ENCODE results near the gene BACE2.
"Not testable (repeated sequence)": the region's sequence is repeated elsewhere in the genome, so short reads cannot be mapped to it uniquely, and the experiment has no call there.

The BACE2 gene

DNA sequence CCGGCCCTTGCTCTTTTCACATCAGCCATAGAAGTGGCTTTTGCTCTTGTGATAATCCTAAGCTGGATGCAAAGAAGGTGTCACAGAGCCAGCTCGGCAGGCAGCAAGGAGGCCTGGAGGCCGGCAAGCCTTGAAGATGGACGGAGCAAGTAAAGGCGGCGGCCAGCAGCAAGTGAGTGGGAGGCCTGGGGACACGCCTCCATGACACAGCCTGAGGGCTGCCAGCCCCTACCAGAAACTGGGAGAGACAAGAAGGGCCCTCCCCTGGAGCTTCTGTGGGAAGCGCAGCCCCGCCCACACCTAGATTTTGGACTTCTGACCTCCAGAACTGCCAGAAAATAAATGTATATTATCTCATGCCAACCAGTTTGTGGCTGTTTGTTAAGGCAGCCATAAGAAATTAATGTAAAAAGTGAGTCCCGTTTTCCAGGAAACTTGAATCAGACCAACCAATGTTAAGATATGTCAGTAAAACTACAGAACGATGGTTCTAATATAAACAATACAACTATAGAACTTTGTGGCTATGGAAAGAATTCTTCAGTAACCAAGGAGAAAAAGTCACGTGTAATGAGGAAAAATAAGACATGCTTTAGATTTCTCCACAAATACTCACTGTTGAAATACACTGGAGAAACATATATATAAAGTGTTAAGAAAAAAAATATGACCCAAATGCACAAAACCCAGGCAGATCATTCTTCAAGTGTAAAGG lies 49.9 kb downstream of the BACE2 start:
- DNase-seq: no peak

DNA sequence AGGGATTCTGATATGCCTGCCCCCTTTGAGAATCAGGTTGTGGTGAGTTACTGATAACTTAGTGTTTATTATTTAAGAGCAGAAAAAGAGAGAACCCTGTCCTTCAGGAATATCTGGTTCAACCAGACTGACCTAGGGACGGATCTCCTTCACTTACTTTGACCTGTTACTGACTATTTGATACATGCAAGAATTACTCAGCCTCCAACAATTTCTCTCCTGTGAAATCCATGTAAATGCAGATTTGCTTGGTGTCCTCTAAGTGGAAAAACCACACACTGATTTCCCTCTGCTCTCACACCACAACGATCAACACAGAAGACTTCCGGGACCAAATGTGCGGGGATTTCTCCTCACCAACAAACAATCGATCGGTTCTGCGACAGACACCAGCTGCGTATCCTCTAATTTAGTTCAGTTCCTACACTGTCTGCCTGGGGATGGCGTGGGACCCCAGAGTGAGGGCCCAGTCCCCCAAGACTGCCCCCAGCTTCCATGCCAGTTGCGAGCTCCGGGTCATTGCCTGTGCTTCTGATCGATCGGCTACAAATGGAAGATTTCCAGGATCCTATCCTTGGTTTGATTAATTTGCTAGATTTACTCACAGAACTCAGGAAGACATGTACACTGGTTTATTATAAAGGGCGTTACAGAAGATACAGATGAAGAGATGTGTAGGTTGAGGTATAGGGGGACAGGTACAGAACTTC lies 51.7 kb downstream of the BACE2 start:
- DNase-seq: no peak

- no peak for DNase-seq
Measured at GRCh38 chr21:41220208-41220733, 52.3 kb downstream of the BACE2 start.

- DNase-seq: no peak
Measured at GRCh38 chr21:41222247-41223068, 54.5 kb downstream of the BACE2 start.

DNA sequence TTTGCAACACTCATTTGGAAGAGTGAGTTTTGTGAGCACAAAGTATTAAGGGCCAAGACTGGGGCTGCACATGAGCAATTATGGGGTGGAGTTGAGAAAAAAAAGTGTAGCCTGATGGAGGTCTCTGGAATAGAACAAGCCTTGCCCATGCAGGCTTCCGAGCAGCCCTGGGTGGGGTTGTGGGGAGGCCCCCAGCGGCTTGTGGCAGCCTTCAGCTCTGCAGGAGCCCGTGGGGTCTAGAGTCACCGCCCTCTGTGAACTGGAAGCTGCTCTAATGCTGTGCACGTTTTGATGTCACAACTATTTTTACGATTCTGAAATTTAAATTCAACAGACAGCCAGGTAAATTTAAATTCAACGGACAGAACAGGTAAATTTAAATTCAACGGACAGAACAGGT lies 58.9 kb downstream of the BACE2 start:
- no peak for DNase-seq

GRCh38 chr21:41227357-41228005 lies 59.5 kb downstream of the BACE2 start:
- no peak for DNase-seq

- DNase-seq: no peak
Measured at GRCh38 chr21:41228006-41228370, 60.0 kb downstream of the BACE2 start.

GRCh38 chr21:41228492-41228891 lies 60.5 kb downstream of the BACE2 start:
- DNase-seq: no peak

DNA sequence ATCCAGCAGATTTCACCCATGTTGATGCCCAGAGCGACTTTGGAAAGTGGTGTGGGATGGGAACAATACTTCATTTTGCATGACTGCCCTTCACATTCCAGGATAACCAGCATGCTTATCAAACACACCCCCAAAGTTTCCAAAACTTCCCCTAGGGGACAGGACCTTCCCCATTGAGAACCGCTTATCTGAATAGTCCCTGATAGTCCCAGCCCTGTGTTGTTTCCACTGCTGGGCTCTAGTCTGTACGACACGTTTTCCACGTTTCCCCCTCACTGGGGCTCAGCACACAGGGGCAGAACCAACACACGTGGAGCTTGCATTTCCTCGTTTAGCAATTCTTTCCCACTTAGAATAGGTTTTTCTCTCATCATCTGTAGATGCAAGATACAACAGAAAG lies 61.0 kb downstream of the BACE2 start:
- DNase-seq: no peak

DNA sequence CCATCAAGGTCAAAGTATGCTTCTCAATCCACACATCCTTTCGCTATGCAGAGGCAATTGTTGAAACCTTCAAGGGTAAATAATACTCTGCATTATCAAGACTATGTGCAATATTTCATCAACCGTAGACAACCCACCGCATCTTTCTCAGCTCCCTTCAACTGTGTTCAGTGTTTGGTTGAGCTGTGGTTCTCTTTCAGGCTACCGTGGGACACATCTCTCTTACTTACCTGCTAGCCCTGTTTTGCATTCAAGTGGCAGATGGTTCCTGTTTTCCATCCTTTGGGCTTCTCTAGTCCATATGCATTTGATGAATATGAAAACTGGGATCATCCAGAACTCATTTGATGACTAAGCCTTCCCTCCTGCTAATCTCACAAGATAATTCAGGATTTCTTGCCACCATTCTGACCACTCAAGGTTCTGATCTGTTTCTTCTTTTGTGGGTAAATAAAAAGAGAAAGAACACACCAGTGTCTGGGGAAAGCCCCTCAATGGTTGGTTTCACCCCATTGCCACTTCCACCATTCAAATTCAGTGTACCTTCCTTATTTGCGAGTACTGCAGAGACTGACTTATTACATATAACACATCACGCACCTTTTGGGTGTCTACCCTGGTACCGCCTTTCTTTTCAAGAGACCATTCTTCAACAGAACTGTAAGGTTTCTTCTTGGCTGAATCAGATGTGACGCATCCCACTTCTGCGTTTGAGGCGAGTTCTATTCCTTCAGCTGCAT lies 61.7 kb downstream of the BACE2 start:
- peak in 1 of 2 donors; percentile 14 for DNase-seq

GRCh38 chr21:41230497-41230896 lies 62.5 kb downstream of the BACE2 start:
- DNase-seq: no peak

DNA sequence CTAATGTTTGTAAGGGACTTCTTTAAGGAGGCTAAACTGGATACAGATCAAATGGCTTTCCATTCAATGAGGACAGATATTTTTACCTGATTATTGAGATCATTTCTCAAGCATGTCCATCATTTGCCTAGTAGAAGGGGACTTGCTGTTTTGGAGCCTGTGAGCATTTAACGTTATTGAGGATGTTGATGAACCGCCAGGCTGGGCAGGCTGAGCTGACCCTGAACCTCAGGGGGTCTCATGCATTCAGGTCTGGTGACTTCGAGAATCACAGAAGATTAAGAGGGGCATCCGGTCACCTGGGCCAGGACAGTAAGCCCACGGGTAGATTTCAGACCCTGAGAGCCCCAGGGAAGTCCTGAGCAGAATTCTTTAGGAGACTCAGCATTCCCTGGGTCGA lies 63.1 kb downstream of the BACE2 start:
- DNase-seq: no peak

DNA sequence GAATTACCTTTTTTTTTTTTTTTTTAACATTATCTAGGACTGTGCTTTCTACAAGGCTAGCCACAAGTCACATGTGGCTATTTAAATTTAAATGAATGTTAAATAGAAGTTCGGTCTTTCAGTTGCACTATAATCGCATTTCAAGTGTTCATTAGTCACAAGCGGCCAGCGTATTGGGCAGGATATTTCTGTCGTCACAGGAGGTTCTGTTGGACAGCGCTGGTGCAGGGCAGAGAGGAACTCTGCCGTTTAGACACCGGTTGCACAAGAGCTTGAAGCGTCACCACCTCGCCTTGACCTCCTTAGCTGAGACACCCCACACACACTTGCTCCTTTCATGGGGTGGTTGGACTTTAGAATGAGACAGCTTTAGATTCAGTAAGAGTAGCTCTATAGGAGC lies 64.1 kb downstream of the BACE2 start:
- DNase-seq: peak in 1 of 2 donors; percentile 6

GRCh38 chr21:41233916-41234315 lies 66.0 kb downstream of the BACE2 start:
- DNase-seq: no peak

GRCh38 chr21:41234569-41234968 lies 66.6 kb downstream of the BACE2 start:
- no peak for DNase-seq

GRCh38 chr21:41235201-41235600 lies 67.2 kb downstream of the BACE2 start:
- DNase-seq: no peak

GRCh38 chr21:41236352-41236973 lies 68.5 kb downstream of the BACE2 start:
- no peak for DNase-seq

DNA sequence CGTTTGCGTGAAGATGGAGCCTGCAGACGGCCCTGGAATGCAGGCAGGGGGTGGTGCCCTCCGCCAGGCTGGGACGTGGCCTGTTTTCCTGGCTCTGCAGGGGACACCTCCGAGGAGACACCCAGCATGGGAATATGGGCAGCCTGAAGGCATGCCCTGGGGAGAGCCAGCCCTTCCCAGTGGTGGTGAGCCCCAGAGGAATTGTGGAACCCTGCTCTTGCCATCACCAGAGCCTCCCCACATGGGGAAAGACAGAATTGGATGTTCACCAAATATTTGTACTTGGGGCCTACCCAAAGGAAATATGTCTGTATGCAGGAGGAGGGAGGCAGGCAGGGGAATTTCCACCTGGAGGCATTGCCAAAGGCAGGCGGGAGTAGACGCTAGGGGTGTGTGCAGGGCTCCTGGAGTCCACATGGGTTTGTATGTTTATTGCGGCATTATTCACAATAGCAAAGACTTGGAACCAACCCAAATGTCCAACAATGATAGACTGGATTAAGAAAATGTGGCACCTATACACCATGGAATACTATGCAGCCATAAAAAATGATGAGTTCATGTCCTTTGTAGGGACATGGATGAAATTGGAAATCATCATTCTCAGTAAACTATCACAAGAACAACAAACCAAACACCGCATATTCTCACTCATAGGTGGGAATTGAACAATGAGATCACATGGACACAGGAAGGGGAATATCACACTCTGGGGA lies 70.3 kb downstream of the BACE2 start:
- DNase-seq: not testable (repeated sequence)

DNA sequence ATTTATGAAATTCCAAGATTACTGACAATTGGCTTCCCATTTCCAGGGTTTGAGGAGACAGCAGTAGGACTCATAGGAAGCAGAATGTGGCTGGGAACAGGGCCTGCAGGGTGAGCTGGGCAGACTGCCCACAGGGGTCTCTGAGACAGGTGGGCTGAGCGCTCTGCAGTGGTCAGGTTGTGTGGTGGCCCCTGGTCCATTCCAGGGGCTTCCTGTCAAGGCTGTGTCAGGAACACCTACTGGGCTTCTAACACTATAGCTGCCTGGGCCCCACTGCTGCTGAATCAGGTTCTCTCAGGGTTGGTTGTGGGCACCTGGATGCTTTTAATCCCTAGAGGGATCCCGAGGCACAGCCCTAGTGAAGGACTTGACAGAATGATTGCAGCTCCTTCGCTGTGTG lies 72.1 kb downstream of the BACE2 start:
- no peak for DNase-seq

GRCh38 chr21:41241341-41241740 lies 73.4 kb downstream of the BACE2 start:
- DNase-seq: no peak

DNA sequence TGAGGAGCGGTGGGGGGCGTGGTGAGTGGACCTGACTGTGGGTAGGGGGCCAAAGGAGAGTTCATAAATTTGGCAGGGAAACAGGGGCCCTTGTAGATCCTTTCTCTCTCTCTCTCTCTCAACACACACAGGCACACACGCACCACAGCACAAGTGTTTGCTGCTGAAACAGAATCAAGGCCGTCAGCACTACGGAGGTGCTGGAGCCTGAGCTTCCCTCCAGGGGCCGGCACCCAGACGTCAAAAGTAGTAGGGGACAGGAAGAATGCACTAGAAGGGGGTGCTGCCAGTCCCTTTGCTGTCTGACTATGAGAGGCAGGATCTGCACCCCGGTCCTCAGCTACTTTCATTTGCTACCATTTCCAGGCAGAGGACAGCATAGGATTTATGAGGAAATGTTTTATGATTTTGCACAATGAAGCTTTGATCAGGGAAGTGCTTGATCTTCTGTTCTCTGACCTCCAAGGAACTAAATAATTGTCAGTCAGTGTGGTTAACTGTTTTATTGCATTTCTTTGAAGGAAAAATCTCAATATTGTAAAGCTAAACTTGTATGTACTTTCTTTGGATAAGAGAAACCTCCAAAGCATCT lies 74.4 kb downstream of the BACE2 start:
- DNase-seq: no peak
